SK-N-SH treated with all-trans-retinoic acid at 6 μM for 48 hours (cell line): Measurements from ENCODE around the gene COX6B1.

Experiments used
- ARNTL ChIP-seq: fragments of 450-650 bp; formaldehyde crosslinking; IDR thresholded peaks from 2 replicates; pipeline ENCODE4 v1.5.0; 2020; ENCODE audit warnings: low read depth, mild to moderate bottlenecking, moderate library complexity, borderline replicate concordance
- BACH2 ChIP-seq: fragments of 250-450 bp; sonication (Bioruptor Pico); IDR thresholded peaks from 2 replicates; pipeline ENCODE4 v1.9.0; 2021; ENCODE audit warnings: mild to moderate bottlenecking, borderline replicate concordance
- CREB5 ChIP-seq: fragments of 250-450 bp; sonication (Bioruptor Pico); IDR thresholded peaks from 2 replicates; pipeline ENCODE4 v1.5.1; 2020; ENCODE audit warnings: low read depth, mild to moderate bottlenecking, moderate library complexity
- CSDC2 ChIP-seq: fragments of 250-450 bp; sonication (Bioruptor Pico); IDR thresholded peaks from 2 replicates; pipeline ENCODE4 v1.5.0; 2020; ENCODE audit warnings: mild to moderate bottlenecking, moderate library complexity
- GLIS3 ChIP-seq: fragments of 250-450 bp; sonication (Bioruptor Pico); IDR thresholded peaks from 2 replicates; pipeline ENCODE4 v1.5.0; 2020; ENCODE audit warnings: mild to moderate bottlenecking, moderate library complexity
- ISL1 ChIP-seq: fragments of 250-450 bp; sonication (Bioruptor Pico); IDR thresholded peaks from 2 replicates; pipeline ENCODE4 v2.1.2; 2022; ENCODE audit warnings: mild to moderate bottlenecking, moderate library complexity
- PATZ1 ChIP-seq: fragments of 250-450 bp; sonication (Bioruptor Pico); IDR thresholded peaks from 2 replicates; pipeline ENCODE4 v1.8.0; 2020; ENCODE audit warnings: mild to moderate bottlenecking, moderate library complexity, borderline replicate concordance
- RARB ChIP-seq: fragments of 250-450 bp; sonication (Bioruptor Pico); IDR thresholded peaks from 2 replicates; pipeline ENCODE4 v1.8.0; 2021; ENCODE audit warnings: mild to moderate bottlenecking, moderate library complexity
- SNAI2 ChIP-seq: fragments of 250-450 bp; sonication (Bioruptor Pico); IDR thresholded peaks from 2 replicates; pipeline ENCODE4 v1.5.0; 2020; ENCODE audit warnings: mild to moderate bottlenecking, moderate library complexity
- TSHZ2 ChIP-seq: fragments of 250-450 bp; sonication (Bioruptor Pico); IDR thresholded peaks from 2 replicates; pipeline ENCODE4 v1.5.0; 2020; ENCODE audit warnings: mild to moderate bottlenecking, moderate library complexity
- ZFP3 ChIP-seq: fragments of 250-450 bp; sonication (Bioruptor Pico); IDR thresholded peaks from 2 replicates; pipeline ENCODE4 v1.5.0; 2020; ENCODE audit warnings: mild to moderate bottlenecking, moderate library complexity
- ZFP30 ChIP-seq: fragments of 450-650 bp; formaldehyde crosslinking; IDR thresholded peaks from 2 replicates; pipeline ENCODE4 v1.5.0; 2022; ENCODE audit warnings: mild to moderate bottlenecking, moderate library complexity
- ZNF565 ChIP-seq: fragments of 450-650 bp; formaldehyde crosslinking; conservative IDR thresholded peaks from 2 replicates; pipeline ENCODE4 v1.5.0; 2020; ENCODE audit warnings: low read depth, mild to moderate bottlenecking, moderate library complexity

- no peak for TF ChIP-seq ZNF565 (CRISPR knock-in tag)
- TF ChIP-seq PATZ1 (CRISPR knock-in tag): no peak
- no peak for TF ChIP-seq CREB5
- TF ChIP-seq RARB: no peak
- no peak for TF ChIP-seq BACH2
- no peak for TF ChIP-seq ZFP30 (CRISPR knock-in tag)
- TF ChIP-seq ARNTL (CRISPR knock-in tag): no peak
- no peak for TF ChIP-seq CSDC2 (CRISPR knock-in tag)
- TF ChIP-seq TSHZ2: no peak
- TF ChIP-seq GLIS3 (CRISPR knock-in tag): no peak
- TF ChIP-seq SNAI2 (CRISPR knock-in tag): no peak
- TF ChIP-seq ISL1 (CRISPR knock-in tag): no peak
- no peak for TF ChIP-seq ZFP3 (CRISPR knock-in tag)
Observed at GRCh38 chr19:35655600-35655999, 7.5 kb downstream of the COX6B1 start.
